Measurements from ENCODE around the gene NSUN3.

The NSUN3 gene

DNA sequence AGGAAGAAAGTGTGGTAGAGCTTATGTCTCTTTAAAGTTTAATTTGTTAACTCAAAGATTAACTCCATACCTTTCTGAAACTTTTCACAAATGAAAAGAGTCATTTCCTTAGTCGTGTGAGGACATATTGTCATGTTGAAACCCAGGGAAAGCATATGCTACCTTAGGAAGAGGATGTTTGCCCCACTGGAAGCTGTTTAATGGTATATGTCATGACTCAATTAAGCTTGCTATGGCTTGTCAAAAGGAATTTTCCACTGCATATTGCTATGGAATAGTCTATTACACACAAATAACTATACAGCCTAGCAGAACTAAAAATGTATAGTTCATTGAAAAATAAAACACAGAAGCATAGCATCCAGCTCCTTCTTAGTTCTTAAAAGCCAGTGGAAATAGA lies 69.9 kb downstream of the NSUN3 start:
- no peak for DNase-seq

DNA sequence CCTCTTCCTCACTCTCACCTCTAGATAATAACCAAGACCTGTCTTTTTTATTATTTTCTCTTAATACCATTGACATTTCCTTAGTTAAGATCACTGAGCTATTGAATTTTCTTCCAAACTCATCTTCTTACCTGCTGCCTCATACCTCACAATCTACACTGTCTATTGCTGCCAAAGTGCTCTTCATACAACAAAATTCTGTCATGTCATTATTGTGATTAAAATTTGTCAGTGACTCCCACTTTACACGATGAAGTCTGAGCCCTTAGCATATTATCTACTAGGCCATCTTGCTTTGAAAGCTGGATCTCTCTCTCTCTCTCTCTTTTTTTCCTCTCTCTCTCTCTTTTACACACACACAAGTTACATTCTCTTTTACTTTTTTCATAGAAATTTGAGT lies 73.3 kb downstream of the NSUN3 start:
- no peak for DNase-seq

DNA sequence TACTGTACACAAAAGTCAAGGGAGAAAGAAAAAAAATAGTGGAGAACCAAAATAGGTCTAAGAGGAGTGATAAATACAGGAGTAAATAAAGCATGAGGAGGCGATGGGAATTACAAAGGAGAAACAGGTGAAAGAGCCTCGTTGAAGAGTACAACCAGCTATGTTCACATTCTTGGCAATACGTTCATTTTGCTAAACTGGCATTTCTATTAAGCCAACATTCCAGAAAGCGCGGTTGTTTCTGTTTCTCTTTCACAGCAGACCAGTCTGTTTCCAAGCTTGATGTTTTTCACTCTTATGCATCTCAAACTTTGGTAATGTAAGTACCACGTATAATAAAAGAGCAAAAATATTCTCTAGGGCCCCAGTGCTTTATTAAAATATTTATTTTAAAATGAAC lies 74.5 kb downstream of the NSUN3 start:
- DNase-seq = no peak

DNA sequence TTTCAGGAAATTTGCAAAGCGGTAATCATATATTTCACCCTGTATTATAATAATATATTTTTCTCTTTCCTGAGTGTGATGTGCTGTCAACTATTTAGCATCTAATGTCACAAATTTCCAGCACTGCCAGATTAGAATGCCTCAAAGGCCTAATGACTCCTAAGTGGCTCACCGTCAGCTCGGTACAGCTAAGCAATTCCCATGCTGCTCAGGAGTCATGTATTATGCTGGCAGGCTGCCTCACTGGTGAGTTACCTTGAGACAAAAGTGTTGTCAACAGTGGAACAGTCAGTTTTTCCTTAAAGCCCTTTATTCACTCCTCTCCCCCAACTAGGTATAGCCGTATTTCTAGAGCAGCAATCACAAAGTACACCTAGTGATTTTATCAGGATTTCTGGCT lies 83.6 kb downstream of the NSUN3 start:
- DNase-seq = no peak

DNA sequence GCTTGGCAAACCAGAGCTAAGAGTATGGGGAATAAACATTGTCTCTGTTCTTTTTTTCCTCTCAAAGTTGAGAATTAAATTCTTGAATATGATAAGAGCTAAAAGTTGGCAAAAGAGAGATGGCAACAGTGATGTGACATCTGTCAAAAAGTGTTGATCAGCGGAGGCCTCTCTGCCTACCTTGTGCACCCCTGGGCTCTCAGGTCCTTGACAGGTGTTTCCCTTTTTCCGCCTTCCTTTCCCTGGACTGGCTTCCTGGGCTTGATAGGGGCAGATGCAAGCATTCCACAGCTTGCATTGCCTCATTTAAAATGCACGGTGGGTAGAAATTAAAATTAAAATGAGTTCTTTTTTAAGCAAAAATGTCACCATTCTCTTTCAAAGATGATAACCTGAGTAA lies 84.2 kb downstream of the NSUN3 start:
- DNase-seq = no peak

DNA sequence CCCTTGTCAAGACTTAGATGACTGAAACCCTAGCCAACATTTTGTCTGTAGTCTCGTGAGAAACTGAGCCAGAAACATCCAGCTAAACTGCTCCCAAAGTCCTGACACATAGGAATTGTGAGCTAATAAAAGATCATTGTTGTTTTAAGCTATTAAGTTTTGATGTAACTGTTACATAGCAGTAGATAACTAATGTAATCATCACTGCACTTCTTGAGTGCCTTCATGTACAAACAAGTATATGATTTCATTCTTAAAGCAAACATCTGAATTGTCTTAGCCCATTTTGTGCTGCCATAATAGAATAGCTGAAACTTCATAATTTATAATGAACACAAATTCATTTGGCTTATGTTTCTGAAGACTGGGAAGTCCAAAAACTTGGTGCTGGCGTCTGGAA lies 87.3 kb downstream of the NSUN3 start:
- no peak for DNase-seq

DNA sequence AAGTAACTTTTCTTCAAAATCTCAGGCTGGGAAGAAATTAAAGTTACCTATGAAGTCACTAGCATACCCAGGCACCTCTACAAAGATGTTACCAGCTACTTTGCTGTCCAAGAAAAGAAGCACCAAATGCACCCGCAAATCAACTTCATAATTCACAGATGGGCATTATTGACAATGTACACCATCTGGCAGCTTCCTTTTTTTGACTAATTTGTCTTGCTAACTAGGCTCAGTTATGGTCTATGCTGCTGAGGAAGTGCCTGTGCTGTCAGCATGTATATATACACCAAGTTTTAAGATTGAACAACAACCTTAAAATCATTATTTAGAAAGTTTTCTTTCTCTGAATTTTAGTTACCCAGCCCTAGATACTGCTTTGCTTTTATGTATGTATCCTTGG lies 93.8 kb downstream of the NSUN3 start:
- no peak for DNase-seq

DNA sequence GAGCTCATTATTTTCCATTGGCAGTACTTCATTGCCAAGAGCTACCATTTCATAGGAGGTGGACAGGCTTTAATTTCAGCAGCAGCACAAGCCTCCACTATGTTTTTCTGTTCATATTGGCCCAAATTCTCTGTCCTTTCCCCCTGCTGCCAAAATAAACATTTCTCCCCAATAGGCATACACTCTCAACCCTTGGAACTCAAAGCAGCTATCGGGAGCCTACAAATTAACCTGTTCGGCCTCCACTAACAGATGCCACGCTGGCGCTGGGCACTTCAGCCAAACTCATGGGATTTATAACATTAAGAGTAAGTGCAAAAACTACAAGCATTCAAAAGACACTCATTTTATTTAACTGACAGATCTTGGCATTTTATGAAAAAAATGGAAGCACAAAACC lies 95.7 kb downstream of the NSUN3 start:
- DNase-seq = no peak

DNA sequence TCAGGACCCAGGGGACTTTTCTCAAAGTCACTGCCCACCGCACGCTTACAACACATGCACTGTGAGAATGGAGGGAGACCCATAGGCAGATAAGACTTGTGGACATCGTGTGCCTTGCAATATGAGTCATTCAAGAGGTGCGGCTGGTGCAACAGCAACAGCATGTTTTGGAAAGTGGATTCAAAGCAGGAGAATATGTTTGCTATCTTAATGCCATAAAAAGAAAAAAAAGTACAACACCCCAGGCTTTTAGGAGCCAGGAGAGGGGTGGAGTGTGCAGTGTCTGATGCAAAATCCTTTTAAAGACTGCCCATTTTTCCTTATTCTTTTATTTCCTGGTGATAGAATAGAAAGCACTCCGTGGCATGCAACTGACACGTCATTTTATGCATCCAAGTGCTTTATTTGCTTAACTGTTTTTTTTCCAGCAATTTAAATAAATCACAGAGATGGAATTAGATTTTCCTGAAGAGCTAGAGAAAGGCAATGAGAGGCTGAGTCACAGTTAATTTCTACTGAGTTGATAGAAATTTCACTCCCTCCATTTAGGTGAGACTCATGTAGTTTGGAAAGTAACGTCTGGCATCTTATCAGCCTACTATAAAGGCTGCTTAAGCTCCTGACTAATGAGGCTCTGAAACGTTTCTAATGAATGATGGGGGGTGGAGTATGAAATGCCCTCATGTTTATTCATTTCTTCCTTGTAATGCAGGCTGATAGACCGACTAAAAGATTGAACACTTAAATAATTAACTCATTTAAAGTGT lies 96.4 kb downstream of the NSUN3 start:
- DNase-seq = no peak

DNA sequence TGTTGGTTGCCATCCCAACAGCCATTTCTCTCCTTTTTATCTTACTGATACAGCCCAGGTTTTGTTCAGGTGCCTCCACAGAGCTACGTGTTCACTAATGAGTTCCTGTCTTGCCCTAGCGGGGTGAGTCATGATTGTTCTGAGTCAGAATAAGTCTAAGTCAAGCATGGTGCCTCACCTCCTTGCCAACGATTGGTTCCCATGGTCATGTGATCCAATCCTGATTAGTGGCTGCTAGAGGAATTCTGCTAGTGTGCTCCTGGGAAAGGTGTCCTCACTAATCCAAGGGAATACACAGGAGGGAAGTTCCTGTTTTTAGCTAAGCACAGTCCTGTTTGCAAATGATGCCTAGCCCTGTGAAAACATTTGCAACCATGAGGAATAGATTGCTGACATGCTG lies 99.8 kb downstream of the NSUN3 start:
- no peak for DNase-seq

DNA sequence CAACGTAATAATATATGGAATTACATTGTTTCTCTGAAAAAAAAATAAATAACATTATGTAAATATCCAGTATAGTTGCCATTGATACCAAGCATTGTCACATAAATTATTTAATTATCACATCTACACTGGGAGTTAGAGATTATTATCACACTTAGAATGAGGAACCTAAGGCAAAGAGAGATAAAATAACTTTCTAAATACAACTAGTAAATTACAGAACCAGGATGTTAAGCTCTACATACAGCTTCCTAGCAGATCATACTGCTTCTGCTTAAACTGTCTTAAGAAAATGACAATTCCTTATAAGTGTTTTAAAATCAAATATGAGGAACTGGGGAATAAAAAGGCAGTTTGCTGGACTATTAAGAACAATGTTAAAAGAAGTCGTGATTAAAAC lies 104.5 kb downstream of the NSUN3 start:
- no peak for DNase-seq

DNA sequence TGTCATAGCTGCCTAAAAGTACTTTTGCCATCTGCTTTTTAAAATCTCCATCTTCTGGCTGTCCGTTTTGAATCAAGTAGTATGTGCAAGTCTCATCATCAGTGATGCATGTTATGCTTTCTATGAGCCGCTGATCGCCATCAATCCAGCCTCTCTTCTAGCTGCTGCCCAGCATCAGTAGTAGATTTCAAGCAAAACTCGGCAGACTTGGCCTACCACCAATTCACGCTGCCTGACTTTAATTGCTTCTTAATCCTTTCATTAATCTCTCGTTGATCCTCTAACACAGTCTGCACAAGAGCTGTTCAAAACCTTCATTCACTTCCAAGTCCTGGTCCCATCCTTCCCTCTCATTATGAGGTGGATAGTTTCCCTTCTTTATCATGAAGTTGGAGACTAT lies 104.9 kb downstream of the NSUN3 start:
- no peak for DNase-seq

DNA sequence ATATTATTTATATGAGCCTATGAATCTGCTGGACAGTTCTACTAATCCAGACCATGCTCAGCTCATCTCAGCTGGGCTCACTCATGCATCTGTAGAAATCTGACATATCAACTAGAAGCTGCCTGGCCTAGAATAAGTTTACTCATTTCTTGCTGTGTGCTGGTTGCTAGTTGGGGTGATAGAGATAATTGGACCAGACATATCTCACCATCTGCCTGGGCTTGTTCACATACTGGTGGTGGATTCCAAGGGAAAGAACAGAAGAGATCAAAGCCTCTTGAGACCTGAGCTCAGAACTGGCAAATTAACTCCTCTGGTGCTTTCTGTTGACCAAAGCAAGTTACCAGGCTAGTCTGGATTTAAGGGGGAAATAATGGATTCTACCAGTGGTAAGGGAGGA lies 109.1 kb downstream of the NSUN3 start:
- no peak for DNase-seq

DNA sequence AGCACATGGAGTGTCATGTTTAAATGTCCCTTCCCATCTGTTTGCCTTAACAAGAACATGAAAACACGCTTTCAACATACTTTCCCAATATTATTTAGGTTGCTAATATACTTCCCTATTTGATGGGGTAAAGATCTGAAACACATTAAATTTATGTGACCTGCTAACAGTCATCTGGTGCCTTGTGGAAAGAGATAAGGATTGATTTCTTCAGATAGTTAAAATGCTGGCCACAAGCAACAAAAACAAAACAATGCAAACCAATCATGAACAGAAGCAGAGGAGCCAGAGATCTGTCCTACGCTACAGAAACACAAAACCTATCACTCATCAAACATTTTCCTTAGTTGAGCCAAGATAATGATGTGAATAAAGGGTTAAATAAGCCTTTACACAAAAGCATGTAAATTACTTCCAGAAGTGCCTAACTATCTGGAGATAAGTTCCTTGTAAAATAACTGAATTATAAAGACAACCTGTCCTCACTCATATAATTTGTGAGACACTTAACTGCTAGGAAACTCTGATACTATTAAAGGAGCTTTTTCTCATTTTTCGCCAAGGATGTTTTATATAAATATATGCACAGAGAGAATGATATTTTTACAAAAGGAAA lies 109.9 kb downstream of the NSUN3 start:
- no peak for DNase-seq

DNA sequence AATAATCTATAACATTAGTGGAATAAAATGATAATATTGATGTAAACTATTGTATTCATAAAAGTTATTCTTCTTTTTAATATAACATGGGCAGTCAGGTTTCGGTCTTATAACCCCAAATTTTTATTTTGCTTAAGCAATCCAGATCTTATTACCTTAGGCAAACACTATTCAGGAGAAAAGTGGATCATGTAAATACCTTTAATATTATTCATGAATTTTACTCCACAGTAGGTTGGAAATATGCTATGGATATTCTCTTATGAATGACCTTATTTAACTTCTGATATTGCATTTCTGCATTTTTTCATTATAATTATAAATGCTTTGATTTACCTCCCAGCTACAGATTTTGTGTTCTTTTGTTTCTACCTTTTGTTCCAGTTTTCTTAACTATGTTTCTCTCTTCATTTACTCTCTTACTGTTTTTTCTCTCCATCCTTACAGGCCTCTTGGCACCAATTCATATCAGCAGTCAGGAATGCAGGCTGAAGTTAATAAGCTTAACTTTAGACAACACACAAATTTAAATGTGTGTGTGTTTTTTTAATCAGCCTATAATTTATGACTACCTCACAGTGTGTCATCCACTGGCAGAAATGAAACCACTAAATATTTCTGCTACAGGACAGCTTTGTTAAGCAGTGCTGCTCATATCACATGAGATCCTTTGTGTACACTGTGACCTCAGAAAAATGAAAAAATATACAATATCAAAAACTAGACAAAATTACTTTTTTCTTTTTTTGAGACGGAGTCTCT lies 111.0 kb downstream of the NSUN3 start:
- DNase-seq = no peak

DNA sequence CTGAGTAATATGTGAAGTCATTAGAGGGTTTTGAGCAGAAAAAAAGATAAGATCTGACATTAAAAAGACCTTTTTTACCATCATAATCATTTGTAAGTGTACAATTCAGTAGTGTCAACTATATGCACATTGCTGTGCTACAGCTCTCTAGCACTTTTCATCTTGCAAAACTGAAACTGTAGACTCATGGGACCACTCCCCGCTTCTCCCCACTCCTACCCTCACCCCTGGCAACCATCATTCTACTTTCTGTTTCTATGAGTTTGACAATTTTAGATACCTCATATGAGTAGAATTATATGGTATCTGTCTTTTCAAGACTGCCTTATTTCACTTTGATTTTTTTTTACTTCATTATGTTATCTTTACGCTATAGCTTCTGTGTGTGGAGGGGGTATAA lies 112.8 kb downstream of the NSUN3 start:
- no peak for DNase-seq

DNA sequence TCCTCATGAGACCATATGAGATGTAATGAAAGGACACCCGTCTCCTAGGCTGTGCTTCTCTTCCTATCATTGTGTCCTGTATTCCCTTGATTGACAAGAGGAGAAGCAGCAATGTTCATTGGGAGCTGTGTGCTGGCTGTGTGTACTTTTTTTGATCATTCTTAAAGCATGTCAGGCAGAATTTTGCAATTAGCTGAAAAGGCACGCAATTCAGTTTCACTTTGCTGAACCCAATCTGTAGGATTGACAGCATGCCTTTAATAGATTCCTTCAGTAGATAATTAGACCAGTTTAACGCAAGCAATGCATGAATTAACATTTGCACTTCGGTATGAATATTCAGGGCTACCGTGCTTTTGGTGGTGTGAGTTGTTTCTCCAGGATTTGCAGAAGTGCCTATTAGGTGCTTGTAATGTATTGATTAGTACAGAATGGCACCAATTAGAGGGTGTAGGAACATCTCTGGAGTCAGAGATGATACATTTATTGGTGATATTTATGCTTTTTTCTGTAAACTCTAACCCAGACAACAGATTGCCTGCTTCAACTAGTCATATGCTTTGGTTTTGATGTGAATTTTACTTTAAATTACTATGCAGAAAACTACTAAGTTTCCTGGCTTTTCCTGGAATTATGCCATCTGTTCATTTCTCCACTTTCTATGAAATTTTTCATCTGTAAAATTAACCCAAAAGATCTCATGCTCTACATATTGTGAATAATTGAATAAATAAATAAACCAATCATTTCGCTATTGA lies 114.3 kb downstream of the NSUN3 start:
- no peak for DNase-seq
